ENCODE measurements around the gene CD99. TPM values are rescaled to one million over a fixed set of nuclear protein-coding genes. Genes with fewer than 3 reads are reported as not detected.

The CD99 gene
- total RNA-seq, 1 experiment from 2014 or later = 92.1 TPM

- H3K4me3 Mint-ChIP-seq = no peak overlapping the region
- H3K9me3 Mint-ChIP-seq = peaks cover 0 to 3% of the 10 kb centered on the region in 2 experiments; a peak in 2 of 5 replicates
- H3K4me2 ChIP-seq (ENCODE audit: insufficient read depth, insufficient read length, low read length) = no peak overlapping the region
- no peak overlapping the region for H2AK5ac ChIP-seq (ENCODE audit: insufficient read length, low read length)
- no peaks in the 10 kb centered on the region for H3K27me3 Mint-ChIP-seq (ENCODE audit: low read depth)
- no peaks in the 10 kb centered on the region for H3K79me1 ChIP-seq (ENCODE audit: insufficient read depth, low read depth, low read length, poor library complexity, severe bottlenecking)
- no peak overlapping the region for H3K27ac ChIP-seq (ENCODE audit: insufficient read length, low read depth, low read length)
- DNase-seq = no peak
- H3K4ac ChIP-seq (ENCODE audit: low read depth, low read length) = no peak overlapping the region
- no peak overlapping the region for H4K91ac ChIP-seq (ENCODE audit: insufficient read length, low read depth, low read length)
- no CpG with 5 or more reads among the region's 8 CpGs for WGBS (ENCODE audit: extremely low coverage, insufficient read length, low lambda C conversion rate)
- no peaks in the 10 kb centered on the region for H3K4me1 ChIP-seq (ENCODE audit: insufficient read depth, low read length)
- peak overlapping the region in 1 of 3 experiments; percentile 48; a peak in 2 of 7 replicates for H3K27ac Mint-ChIP-seq
- no peaks in the 10 kb centered on the region for H3K23me2 ChIP-seq (ENCODE audit: insufficient read length, low read depth, low read length, poor library complexity, severe bottlenecking)
- H3K14ac ChIP-seq (ENCODE audit: insufficient read depth, low read length) = no peak overlapping the region
- peaks cover 6 to 7% of the 10 kb centered on the region in 2 experiments; a peak in 3 of 4 replicates for H3K4me1 Mint-ChIP-seq
- no peak overlapping the region for H3K56ac ChIP-seq (ENCODE audit: insufficient read length, low read depth, low read length)
- no peak overlapping the region for H2AFZ ChIP-seq (ENCODE audit: low read length)
- no peak overlapping the region for H4K5ac ChIP-seq (ENCODE audit: insufficient read length, low read depth, low read length)
- H3T11ph ChIP-seq (ENCODE audit: low read length) = no peak overlapping the region
- no peaks in the 10 kb centered on the region for H4K20me1 ChIP-seq (ENCODE audit: control insufficient read depth, insufficient read depth, insufficient read length)
- H3K36me3 Mint-ChIP-seq (ENCODE audit: insufficient read depth in 1 of 3, low read depth in 3 of 3) = 0 out of 7 replicates have a peak, but pooled peaks cover 0 to 2% (median 0%) of the 10 kb centered on the region in 3 experiments
- H2BK15ac ChIP-seq (ENCODE audit: low read depth, low read length) = no peak overlapping the region
- no peak overlapping the region for H4K8ac ChIP-seq (replicated peaks; ENCODE audit: insufficient read length, low read depth, low read length)
- no peaks in the 10 kb centered on the region for H3K9me3 ChIP-seq (ENCODE audit: control insufficient read depth, low read depth, low read length)
- no peaks in the 10 kb centered on the region for H3K27me3 ChIP-seq (ENCODE audit: insufficient read depth, low read length)
- H2BK12ac ChIP-seq (ENCODE audit: insufficient read length, low read depth, low read length) = no peak overlapping the region
- no peak for TF ChIP-seq CTCF (conservative IDR thresholded peaks at IDR 0.05)
- H3K23ac ChIP-seq (ENCODE audit: insufficient read length, low read depth, low read length) = no peak overlapping the region
- H2BK5ac ChIP-seq (ENCODE audit: insufficient read length, low read length) = no peak overlapping the region
- no peak overlapping the region for H3K18ac ChIP-seq (ENCODE audit: insufficient read length, low read depth, low read length)
- no peaks in the 10 kb centered on the region for H3K79me2 ChIP-seq (ENCODE audit: insufficient read depth, low read length)
- no peak overlapping the region for H2BK120ac ChIP-seq (ENCODE audit: low read depth, low read length, poor library complexity, severe bottlenecking)
- no peak overlapping the region for H3K9ac ChIP-seq (ENCODE audit: extremely low read depth, insufficient read length, low read length)
- H2BK20ac ChIP-seq (ENCODE audit: low read depth, low read length, poor library complexity, severe bottlenecking) = no peak overlapping the region
Measured at GRCh38 chrX:2748171-2748814, 57.2 kb downstream of the CD99 start.
